Activated CD4-positive, alpha-beta T cell treated with anti-CD3 and anti-CD28 coated beads, Interleukin-10, Interleukin-2, amounts not matched to agents 100 ng/mL and 50 ng/mL, durations not matched to agents 16 hours and 8 hours (primary cell): Measurements from ENCODE around the gene RB1.
A peak's percentile ranks its signal among the peaks of the same experiment; 100 is the strongest.
"Not testable (repeated sequence)": the region's sequence is repeated elsewhere in the genome, so short reads cannot be mapped to it uniquely, and the experiment has no call there.

Experiments
- DNase-seq: peaks from one replicate; pipeline ENCODE4 v3.0.0-alpha.2; 2020

The RB1 gene

GRCh38 chr13:48355524-48355923, 52.0 kb downstream of the RB1 start:
- DNase-seq: not testable (repeated sequence)

DNA sequence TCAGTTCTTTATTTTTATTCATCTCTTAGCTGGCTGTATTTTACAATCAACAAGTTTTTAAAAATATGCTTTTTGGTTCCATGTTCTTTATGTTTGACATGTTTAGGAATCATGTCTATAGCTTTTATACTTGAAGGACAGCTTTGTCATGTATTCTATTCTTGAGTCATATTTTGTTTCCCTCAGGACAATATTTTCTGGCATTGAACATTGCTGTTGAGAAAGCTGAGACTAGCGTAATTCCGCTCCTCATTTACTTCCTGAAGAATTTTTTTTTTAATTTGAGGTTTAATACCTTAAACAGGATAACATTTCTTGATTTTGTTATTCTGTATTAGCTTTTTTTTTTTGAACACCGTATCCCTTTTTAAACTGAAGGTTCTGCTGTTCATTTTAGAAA, 53.2 kb downstream of the RB1 start:
- no peak for DNase-seq

DNA sequence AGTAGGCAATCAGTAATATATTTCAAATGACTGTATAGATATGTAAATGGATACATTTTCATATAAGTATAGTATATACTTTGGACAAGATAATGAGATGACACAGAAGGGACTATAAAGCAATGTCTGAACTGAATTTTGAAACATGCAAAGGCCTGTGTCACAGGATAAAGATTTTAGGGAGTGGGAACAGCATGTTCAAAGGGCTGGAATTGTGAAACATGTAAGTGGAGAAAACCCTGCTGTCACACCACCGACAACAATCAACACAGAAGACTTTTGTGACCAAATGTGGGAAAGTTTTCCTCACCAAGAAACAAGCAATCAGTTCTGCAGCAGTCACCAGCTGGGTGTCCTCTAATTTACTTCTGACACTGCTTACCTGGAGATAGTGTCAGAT, 66.4 kb downstream of the RB1 start:
- no peak for DNase-seq

DNA sequence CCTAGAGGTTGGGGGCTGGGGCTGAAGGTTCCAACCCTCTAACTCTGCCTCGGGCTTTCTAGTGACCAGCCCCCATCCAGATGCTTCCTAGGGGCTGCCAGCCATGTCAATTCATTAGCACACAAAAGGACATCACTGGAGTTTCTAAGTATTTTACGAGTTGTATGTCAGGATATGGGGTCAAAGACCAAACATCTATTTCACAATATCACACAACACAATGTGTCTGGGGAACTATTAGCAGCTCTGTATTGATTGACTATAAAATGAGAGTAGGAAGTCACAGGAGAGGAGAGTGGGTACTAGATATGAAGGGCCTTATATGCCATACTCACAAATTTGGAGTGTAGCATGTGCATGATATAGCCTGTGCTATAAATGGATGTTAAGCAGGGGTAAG, 67.3 kb downstream of the RB1 start:
- no peak for DNase-seq

- no peak for DNase-seq
These were observed 74.3 kb downstream of the RB1 start for GRCh38 chr13:48377857-48378256.

DNA sequence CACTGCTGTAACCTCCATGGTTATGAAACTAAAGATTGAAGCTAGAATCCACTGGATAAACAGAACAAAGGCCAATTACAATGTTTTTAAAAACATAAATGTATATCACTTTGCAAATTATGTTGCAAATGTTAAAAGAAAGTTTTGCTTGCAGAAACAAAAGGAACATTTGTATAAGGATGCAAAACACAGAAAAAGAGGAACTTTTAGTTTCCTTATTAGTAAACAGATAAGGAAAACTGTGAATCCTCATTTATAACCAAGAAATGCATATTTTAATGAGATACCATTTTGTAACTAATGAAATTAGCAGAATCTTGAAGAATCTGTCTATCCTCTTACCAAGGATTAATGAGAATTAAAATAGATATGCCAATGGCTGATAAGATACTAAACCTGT, 77.0 kb downstream of the RB1 start:
- no peak for DNase-seq

DNA sequence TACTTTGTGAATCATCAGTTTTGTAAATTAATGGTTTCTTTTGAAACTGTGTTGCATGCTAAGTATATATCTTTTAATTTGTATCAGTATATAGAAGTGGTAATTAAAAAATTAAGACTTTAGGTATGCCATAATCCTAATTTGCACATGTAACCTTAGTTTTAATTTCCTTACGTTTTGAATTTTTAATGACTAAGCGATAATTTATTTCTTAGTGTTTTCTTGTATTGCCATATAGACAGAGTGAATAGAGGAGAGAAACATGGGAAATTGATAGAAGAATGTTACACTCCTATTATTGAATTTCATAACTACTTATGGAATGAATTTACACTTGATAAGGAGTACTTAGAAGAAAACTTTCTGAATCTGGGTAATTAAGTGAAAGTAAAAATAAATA, 79.8 kb downstream of the RB1 start:
- no peak for DNase-seq

GRCh38 chr13:48386816-48387215, 83.3 kb downstream of the RB1 start:
- no peak for DNase-seq

DNA sequence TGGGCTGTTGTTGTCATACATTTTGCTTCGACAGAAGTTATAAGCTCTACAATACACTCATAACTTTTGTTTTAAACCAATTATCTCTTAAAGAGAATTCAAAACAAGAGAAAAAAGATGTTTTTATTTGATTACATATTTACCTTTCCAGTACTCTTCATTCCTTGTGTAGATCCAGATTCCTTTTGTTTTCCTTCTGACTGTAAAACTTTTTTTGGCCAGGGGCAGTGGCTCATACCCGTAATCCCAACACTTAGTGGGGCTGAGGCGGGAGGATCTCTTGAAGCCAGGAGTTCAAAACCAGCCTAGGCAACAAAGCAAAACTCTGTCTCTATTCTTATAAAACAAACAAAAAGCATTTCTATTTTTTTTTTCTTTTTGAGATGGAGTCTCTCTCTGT, 87.7 kb downstream of the RB1 start:
- DNase-seq: no peak

DNA sequence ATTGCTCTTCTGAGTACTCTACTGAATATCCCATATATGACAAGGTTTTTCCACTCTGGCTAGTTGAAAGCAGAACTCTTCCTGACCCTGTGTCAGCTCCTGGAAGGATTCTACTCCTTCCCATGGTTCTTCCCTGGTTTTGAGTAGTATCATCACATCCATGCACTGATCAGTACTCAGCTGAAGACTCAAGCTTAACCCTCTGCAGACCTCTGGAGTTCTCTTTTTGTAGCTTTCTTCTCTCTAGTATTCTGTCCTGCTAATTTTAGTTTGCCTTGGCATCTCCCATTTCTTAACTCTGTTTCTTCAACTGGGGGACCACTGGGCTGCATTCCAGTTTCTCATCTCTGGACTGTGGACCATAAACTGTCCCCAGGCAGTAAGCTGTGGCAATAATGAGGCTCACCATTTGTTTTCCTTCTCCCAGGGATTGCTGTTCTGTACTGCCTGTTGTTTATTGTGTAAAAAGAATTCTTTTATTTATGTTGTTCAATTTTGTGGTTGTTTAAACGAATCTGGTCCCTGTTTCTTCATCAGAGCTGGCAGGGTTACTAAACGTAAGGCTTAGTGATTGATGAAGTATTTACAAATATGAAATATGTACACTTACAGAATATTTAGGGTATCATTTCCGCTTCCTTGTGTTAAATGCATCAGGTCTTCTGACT, 89.6 kb downstream of the RB1 start:
- no peak for DNase-seq

GRCh38 chr13:48393698-48394085, 90.1 kb downstream of the RB1 start:
- DNase-seq: no peak

DNA sequence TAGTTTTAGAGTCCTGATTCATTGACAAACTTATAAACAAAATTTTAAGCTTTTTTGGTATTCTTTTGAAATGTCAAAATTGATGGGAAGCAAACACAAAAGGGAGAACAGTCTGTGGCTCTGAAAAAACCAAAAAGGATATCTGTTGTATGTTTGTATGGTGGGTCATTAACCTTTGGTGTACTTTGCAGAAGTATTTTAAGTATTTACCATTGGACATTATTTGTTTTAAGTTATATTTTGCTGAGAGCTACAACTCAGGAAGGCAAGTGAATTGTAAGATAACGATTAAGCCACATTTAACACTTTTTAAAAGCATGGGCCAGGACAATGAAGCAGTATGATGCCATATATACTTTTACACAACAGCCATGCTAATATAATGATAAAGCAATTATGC, 94.2 kb downstream of the RB1 start:
- DNase-seq: no peak

DNA sequence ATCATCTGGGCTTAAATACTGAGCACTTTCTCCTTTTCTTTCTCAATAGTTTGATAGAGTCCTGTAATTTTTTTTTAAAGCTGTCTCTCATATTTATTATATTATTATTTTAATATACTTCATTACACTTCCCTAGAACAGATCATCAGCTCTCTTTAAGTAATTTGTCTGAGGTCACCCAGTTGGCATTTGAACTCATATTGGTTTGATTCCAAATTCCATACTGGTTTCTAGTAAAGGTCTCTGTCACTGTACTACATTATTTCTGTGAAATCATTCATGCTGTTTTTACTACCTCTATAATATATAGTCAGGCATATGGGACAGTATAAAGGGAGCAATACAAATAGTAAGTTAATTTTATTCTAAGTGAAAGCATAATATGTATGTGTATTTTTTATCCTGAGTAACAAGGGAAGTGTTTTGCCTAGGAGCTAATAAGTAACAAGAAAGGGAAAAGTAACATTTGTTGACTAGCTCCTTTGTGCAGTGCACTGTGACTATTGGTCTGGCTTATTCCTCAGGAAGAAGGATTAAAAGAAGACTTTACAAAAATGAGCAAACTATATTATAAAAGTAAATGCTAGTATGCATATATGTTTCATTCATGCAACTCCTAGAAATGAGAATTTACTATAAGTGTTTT, 95.0 kb downstream of the RB1 start:
- DNase-seq: no peak

DNA sequence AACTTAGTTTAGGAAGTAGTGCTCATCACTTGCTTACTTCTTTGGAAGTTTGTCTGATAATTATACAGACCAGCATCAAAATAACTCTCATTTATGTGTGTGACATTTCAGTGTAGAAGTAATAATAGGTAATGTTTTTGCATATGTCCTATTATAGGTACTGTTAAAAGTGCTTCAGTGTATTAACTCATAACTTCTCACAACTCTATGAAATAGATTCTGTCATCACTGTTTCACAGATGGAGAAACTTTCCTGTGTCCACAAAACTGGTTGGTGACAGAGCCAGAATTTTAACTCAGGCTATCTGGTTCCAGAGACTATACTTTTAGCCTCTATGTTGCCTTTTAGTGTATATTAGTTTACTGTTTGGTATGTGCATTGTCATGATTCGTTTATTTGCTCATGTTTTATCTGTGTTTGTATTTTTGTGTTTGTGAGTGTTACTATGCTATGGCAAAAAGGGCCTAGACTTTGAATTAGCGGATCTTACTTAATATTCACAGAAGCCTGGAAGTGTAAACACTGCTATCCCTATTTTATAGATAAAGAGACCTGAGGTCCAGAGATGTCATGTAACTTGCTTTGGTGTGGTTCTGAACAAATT, 96.6 kb downstream of the RB1 start:
- no peak for DNase-seq

- peak; percentile 59 for DNase-seq
These were observed 97.3 kb downstream of the RB1 start for GRCh38 chr13:48400850-48401291.

GRCh38 chr13:48401480-48401879, 97.9 kb downstream of the RB1 start:
- peak; percentile 46 for DNase-seq

DNA sequence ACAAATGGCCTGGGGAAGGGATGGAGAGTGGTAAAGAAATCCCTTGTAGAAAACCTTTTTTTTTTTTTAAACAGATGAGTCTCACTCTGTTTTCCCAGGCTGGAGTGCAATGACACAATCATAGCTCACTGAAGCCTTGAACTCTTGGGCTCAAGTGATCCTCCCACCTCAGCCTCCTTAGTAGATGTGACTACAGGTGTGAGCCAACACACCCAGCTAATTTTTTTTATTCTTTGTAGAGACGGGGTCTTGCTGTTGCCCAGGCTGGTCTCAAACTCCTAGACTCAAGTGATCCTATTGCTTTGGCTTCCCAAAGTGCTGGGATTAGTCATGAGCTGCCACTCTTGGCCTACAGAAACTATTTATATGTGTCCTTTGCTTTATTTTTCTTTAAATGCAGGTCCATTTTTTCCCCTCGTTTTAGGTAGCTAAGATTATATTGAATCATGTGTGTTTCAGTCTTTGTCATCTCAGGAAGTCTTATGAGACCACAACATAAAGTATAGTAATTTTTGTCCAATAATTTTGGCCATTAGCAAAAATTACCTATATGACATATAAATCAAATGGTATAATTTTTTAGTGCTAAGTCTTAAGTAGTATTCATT, 98.9 kb downstream of the RB1 start:
- DNase-seq: peak; percentile 78

- DNase-seq: peak; percentile 92
These were observed 99.6 kb downstream of the RB1 start for GRCh38 chr13:48403151-48403631.

GRCh38 chr13:48403913-48404312, 100.4 kb downstream of the RB1 start:
- DNase-seq: no peak

DNA sequence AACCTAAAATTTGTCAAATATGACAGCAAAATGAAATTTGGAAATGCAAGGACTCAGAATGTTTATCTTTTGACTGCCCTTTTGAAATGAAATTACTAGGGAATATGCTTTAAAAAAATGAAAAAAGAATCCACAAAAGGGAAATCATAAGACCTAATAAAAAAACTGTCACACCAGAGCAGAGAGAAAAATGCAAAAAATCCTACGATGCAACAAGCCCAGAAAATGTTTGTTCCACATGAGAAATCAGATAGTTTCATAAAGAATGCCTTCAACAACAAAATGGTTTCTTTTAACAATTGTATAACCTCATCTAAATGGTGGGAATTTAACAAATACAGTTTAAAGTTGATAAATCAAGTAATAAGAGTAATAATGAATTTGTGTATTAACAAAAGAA, 101.4 kb downstream of the RB1 start:
- DNase-seq: no peak

DNA sequence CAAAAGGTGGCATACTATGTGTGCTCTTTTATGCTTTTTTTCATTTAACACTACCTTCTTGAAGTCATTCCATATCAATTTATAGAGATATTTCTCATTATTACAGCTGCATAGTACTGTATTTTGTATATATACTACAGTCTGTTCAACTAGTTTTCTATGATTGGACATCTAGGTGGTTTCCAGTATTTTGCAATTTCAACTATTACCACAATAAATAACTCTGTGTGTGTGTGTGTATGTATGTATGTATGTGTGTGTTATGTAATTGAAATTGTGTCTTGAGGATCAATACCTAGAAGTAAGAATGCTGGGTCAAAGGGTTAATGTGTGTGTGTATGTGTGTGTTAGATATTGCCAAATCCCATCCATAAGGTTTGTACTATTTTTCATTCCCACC, 102.3 kb downstream of the RB1 start:
- no peak for DNase-seq

DNA sequence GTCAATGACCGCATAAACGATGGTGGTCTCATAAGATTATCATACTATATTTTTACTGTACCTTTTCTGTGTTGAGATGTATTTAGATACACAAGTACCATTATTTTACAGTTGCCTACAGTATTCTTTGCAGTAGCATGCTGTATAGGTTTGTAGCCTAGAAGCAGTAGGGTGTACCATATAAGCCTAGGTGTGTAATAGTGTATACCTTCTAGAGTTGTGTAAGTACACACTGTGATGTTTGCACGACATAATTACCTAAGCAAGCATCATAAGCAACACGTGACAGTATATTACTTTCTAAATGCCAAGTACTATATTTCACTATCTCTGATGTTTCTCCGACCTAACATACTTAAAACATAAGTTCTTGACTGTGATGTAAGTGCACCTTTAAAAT, 106.6 kb downstream of the RB1 start:
- DNase-seq: peak; percentile 33

DNA sequence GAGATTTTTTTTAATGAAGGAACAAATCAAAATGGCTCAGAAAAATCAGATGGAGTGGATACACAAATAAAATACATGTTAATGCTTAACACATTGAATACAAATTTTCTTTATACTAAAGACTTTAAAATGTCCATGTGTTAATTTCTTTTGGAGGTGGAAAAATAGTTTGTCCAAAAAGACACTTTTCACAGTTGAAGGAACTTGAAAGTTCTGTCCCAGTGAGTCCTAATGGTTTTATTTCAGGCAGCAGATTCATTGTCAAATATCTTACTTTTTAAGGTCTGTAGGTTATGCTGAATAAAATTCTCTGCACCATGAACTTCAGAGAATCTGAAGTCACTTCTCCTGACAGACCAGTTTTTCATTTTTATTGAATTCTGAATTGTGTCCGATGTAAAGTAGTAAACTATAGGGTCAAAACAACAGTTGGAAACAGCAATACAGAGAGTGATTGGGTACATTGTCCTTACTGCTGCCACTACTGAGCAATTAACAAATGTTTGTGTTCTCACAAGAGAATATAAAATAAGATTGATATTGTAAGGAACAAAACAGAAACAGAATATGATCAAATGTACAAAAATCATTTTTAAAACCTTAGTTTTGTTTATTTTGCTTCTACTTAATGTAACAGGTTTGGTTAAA, 107.7 kb downstream of the RB1 start:
- no peak for DNase-seq
